IPS-18a (cell line): ENCODE results near the gene ZNF831.

ENCODE experiments used
- H3K27ac ChIP-seq: one replicate; pipeline ENCODE4 v1.5.1; 2013; ENCODE audit warnings: low read length
- H3K27me3 ChIP-seq: one replicate; pipeline ENCODE4 v1.6.1; 2013; ENCODE audit warnings: mild to moderate bottlenecking, low read length; ENCODE audit not compliant: control insufficient read depth, insufficient read depth
- H3K36me3 ChIP-seq: one replicate; pipeline ENCODE4 v1.6.1; 2013; ENCODE audit warnings: low read depth, low read length; ENCODE audit not compliant: control insufficient read depth
- H3K4me1 ChIP-seq: one replicate; pipeline ENCODE4 v1.6.1; 2013; ENCODE audit warnings: low read depth, low read length; ENCODE audit not compliant: control insufficient read depth
- H3K4me3 ChIP-seq: one replicate; pipeline ENCODE4 v1.5.1; 2013; ENCODE audit warnings: low read length
- H3K9ac ChIP-seq: one replicate; pipeline ENCODE4 v1.6.1; 2013; ENCODE audit warnings: mild to moderate bottlenecking, low read length, moderate library complexity
- H3K9me3 ChIP-seq: one replicate; pipeline ENCODE4 v1.6.1; 2013; ENCODE audit warnings: low read depth, low read length; ENCODE audit not compliant: control insufficient read depth

ZNF831 gene

DNA sequence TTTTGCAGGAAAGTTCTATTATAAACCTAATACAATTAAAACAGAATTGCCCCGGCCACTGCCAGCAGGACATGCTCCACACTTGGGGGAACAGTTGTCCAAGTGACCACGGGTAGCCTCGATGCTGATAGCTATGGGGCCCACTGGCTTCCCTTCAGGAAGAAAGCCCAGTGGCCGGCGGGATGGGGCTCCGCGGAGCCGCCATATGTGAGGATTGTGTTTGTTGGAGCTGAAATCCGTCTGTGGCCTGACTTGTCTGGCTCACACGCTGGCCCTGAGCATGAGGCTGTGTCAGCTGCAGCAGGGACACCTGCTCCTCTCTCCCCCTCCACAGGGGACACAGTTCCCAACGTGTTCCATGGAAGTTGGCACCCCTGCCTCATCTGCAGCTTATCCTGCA, 46.6 kb downstream of the ZNF831 start:
- no peaks in the 10 kb centered on the region for H3K27me3 ChIP-seq
- H3K9ac ChIP-seq: no peak overlapping the region
- H3K27ac ChIP-seq: no peak overlapping the region
- H3K4me3 ChIP-seq: no peak overlapping the region
- peaks cover 15% of the 10 kb centered on the region for H3K4me1 ChIP-seq
- no peaks in the 10 kb centered on the region for H3K36me3 ChIP-seq
- no peaks in the 10 kb centered on the region for H3K9me3 ChIP-seq

- no peaks in the 10 kb centered on the region for H3K9me3 ChIP-seq
- no peak overlapping the region for H3K27ac ChIP-seq
- H3K27me3 ChIP-seq: no peaks in the 10 kb centered on the region
- H3K4me1 ChIP-seq: peaks cover 8% of the 10 kb centered on the region
- no peak overlapping the region for H3K9ac ChIP-seq
- no peaks in the 10 kb centered on the region for H3K36me3 ChIP-seq
- H3K4me3 ChIP-seq: no peak overlapping the region
These were observed 47.7 kb downstream of the ZNF831 start for GRCh38 chr20:59211208-59211765.

DNA sequence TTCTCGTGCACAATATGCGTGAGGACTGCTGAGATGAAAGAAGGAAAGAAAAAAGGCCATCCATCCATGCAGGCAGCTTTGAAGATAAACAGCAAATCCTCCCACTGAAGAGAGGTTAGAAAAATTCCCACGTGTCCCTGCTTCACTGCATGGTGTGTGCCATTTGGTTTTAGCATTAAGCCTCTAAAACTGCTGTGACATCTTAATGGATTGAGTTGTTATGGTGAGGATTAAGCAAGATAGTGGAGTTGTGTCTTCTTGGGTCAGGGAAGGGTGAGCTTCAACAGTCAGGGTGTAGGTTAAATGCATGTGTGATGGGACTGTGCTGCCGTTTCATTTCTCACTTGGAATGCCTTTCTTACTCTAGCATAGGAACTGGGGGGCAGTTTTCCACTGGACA, 50.5 kb downstream of the ZNF831 start:
- Histone ChIP-seq H3K36me3 (no peaks in the 10 kb centered on the region), H3K9me3 (no peaks in the 10 kb centered on the region), H3K27ac (no peak overlapping the region), H3K27me3 (no peaks in the 10 kb centered on the region), H3K4me1 (no peaks in the 10 kb centered on the region), H3K9ac (no peak overlapping the region), H3K4me3 (no peak overlapping the region)

DNA sequence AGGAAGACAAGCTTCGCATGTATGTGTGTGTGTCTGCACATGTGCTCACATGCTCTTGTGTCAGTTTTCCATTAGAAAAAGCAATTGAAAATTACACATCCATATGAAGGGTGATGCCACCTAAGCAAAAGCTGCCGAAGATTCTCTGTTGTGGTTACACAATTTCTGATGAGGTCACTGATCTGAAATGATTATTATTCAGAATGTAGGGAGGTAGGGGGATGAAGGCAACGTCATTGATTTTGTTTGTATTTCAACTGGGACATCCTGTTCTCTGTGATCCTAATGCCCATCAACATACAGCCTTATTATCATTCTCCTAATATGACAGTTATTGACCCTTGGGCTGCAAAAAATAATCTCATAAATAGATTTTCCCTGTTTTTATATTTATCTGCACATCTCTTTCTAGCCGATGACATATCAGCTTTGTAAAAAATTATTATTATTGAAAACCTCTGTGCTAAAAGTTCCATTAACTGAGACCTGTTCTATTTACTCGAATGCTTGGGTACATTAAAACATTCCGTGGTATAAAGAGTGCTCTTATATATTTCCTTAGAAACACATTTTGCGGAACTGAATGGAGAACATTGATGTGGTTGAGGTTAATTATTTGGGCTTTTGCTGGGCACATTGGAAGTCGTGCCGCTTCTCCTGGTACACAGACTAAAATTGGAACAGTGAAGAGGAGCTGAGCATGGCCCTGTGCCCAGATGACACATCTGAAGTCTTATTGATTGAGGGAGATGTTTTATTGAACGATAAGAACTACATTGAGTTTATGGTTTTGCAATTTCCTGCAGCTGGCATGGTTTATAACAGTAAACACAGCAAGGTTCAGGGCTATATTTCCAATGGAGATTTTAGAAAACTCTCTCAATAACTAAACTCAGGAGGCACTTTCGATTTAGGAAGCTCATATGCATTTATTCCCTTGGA, 51.3 kb downstream of the ZNF831 start:
- Histone ChIP-seq H3K27me3 (no peaks in the 10 kb centered on the region), H3K4me1 (peaks cover 3% of the 10 kb centered on the region), H3K4me3 (no peak overlapping the region), H3K27ac (no peak overlapping the region), H3K9ac (no peak overlapping the region), H3K36me3 (no peaks in the 10 kb centered on the region), H3K9me3 (no peaks in the 10 kb centered on the region)

DNA sequence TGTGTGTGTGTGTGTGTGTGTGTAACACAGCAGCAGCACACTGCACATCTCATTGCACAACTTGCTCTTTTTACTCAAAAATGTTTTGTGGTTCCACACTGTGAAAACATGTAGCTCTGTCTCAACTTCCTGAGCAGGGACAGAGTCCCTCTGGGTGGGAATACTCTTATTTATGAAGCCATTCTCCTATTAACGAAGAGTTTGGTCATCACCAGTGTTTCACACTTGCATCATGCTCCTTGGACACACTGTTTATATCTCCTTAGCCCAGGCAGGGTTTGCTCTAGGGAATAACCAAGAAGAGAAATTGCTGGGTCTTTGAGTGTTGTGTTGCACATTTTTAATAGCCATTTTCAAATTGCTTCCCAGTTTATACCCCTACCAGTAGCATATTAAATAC, 53.6 kb downstream of the ZNF831 start:
- Histone ChIP-seq H3K4me3 (no peak overlapping the region), H3K36me3 (no peaks in the 10 kb centered on the region), H3K9me3 (no peaks in the 10 kb centered on the region), H3K4me1 (peaks cover 3% of the 10 kb centered on the region), H3K9ac (no peak overlapping the region), H3K27me3 (peaks cover 18% of the 10 kb centered on the region), H3K27ac (no peak overlapping the region)

DNA sequence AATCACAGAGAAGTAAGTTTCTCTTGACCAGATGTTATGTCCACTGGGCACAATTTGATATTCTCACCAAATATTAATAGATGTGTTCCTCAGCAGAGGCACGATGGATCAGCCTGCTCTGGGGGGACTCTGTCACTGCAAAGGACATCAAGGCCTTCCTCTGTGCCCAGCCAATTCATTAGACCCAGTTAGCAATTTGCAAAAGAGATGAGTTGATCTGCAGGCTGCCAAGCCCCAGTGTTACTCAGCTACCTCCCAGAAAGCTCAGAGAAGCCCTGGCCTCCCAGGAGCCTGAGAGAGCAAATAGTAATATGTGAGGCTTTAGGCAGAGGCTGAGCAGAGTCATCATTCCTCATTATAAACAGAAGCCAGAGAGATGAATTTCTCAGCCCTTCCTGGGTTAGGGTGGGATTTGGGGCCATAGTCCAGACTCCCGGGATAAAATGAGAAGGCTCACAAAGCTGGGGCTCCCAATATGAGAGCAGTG, 54.2 kb downstream of the ZNF831 start:
- Histone ChIP-seq H3K4me1 (peaks cover 4% of the 10 kb centered on the region), H3K9me3 (no peaks in the 10 kb centered on the region), H3K9ac (no peak overlapping the region), H3K27me3 (peaks cover 22% of the 10 kb centered on the region), H3K27ac (no peak overlapping the region), H3K4me3 (no peak overlapping the region), H3K36me3 (no peaks in the 10 kb centered on the region)

DNA sequence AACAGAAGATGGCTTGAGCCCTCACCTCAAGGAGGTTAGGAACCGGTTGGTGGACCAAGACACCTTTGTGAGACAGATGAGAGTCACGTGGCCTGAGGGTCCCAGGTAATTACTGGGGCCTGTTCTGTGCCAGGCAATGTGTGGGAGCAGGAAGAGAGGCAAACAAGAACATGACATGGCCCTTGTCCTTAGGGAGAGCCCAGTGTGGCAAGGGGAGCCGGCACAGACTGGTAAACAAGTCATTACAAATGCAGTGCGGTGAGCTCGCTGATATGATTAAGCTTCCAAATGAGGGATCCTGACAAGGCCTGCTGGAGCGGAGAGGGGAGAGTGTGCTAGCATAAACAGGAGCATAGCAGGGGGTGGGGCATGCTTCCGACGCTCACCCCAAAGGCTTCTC, 55.6 kb downstream of the ZNF831 start:
- Histone ChIP-seq H3K9me3 (no peaks in the 10 kb centered on the region), H3K27ac (no peak overlapping the region), H3K27me3 (peaks cover 35% of the 10 kb centered on the region), H3K36me3 (no peaks in the 10 kb centered on the region), H3K9ac (no peak overlapping the region), H3K4me3 (no peak overlapping the region), H3K4me1 (peaks cover 7% of the 10 kb centered on the region)

GRCh38 chr20:59220161-59220560, 56.5 kb downstream of the ZNF831 start:
- Histone ChIP-seq H3K4me3 (no peak overlapping the region), H3K9ac (no peak overlapping the region), H3K36me3 (no peaks in the 10 kb centered on the region), H3K27ac (no peak overlapping the region), H3K4me1 (peaks cover 7% of the 10 kb centered on the region), H3K9me3 (no peaks in the 10 kb centered on the region), H3K27me3 (peaks cover 42% of the 10 kb centered on the region)

GRCh38 chr20:59221049-59221706, 57.6 kb downstream of the ZNF831 start:
- no peak overlapping the region for H3K9ac ChIP-seq
- H3K4me3 ChIP-seq: no peak overlapping the region
- H3K4me1 ChIP-seq: peaks cover 7% of the 10 kb centered on the region
- no peak overlapping the region for H3K27ac ChIP-seq
- no peaks in the 10 kb centered on the region for H3K36me3 ChIP-seq
- H3K27me3 ChIP-seq: peaks cover 42% of the 10 kb centered on the region
- H3K9me3 ChIP-seq: no peaks in the 10 kb centered on the region

DNA sequence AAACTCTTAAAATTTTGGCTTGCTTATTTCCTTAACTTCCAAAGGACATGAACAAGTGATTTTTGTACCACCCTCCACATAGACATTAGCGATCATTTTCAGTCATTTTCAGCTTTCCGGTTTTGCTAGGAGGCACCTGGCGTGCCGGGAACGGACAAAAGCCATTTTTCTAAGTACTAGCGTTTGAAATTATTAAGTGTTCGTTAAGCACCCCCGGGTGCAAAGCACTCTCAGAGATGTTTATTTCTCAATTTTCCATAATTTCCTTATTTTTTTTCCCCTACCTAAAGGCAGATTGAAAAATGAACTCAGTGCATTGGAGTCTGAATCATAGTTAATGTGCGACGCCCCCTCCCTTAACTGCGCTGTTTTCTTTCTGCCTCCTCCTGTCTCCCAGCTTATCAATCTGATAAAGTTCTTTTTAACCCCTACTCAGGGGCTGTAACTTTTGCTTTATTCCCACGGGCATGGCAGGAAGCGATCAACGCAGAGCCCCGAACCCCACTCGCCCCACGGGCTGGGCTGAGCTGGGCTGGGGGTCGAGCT, 58.2 kb downstream of the ZNF831 start:
- Histone ChIP-seq H3K27ac (no peak overlapping the region), H3K4me1 (peaks cover 7% of the 10 kb centered on the region), H3K9me3 (no peaks in the 10 kb centered on the region), H3K9ac (peak overlapping the region; percentile 51), H3K4me3 (peak overlapping the region; percentile 74), H3K36me3 (no peaks in the 10 kb centered on the region), H3K27me3 (peaks cover 42% of the 10 kb centered on the region)
